CD4-positive, alpha-beta T cell treated with Interleukin-6 for 4 hours (primary cell): ENCODE results near the gene TMEM117.

Experiments
- DNase-seq: peaks from one replicate; pipeline ENCODE4 v3.0.0-alpha.2; 2020; ENCODE audit warnings: mixed read lengths

Gene TMEM117

DNA sequence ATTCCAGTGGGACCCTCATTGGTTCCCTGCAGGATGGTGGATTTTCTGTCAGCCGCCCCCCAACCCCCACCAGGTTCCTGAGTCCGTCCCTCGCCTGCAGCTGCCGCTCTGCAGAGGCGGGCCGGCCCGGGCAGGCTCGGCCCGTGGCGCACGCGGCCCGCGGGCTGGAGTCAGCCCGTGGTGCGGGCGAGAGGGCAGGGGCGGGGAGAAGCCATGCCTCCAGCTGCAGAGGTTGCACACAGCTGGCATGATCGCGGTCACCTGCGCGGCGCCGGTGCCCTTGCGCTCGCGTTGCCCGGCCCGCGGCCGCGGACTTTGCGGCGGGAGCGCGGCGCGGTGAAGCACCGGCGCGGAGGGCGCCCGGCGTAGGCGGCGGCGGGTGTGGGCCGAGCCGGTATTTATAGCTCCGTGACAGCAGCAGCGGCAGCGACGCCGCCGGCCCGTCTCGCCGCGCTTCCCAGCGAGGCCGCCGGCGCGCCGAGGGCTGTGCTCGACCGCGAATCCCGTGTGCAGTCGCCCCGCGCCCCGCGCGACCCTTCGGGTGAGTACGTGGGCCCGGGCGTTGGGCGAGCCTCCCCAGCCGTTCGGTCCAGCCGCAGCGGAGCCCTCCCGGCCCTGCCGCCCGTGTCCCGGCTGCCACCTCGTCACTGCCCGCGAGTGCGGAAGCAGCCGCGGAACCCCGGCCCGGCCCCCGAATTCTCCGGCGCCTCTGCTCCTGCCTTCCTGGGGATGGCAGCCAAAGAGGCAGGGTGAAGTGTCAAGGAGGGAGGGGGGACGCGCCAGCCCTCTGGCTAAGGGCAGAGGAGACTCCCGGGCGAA, at the start of gene TMEM117:
TMEM117 (plus strand) TSS at position 426 of the 819 bp plus-strand sequence.
- DNase-seq = peak; percentile 73

DNA sequence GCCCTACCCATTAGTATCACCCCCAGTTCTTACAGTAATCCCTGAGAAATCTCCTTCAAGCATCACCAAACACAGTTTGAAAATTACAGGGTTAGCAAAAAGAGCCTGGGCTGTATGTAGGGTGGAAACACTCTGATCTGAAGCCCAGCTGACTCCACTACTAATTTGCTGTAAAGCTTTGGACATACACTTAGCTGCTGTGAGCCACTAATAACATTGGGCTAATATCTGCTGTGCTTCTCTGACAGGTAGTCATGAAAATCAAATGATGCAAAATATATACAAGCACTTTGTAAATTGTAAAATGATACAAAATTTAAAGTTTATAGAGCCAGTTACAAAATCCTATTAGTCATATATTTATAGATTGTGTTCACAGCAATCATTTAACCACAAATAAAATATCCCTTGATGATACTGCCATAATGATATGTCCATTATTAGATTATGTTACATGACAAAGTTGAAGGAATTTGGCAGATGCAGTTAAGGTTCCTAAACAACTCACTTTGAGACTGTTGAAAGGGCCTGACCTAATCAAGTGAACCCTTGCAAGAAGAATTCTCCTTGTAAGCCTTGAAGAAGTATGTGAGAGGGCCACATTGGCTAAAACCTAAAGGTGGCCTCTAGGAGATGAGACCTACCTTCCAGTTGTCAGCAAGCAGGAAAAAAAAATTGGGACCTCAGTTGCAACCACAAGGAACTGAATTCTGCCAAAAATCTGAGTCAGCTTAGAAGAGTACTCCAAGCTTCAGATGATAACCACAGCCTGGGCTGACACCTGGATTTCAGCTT, 48.8 kb upstream of the TMEM117 start:
- no peak for DNase-seq

DNA sequence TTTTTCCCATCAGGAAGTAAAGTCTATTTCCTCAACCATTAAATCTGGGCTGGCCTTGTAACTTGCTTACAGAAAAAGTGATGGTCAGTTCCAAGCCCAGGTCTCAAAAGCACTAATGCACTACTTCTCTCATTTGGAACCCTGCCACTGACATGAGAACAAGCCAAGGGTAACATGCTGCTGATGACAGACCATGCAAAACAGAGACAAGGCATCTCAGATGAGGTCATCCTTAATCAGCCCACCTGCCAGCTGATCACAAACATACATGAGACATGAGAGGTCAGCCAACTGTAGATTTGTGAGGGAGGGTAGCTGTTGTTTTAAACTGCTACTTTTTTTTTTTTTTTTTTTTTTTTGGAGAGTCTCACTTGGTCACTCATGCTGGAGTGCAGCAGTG, 45.9 kb upstream of the TMEM117 start:
- no peak for DNase-seq

DNA sequence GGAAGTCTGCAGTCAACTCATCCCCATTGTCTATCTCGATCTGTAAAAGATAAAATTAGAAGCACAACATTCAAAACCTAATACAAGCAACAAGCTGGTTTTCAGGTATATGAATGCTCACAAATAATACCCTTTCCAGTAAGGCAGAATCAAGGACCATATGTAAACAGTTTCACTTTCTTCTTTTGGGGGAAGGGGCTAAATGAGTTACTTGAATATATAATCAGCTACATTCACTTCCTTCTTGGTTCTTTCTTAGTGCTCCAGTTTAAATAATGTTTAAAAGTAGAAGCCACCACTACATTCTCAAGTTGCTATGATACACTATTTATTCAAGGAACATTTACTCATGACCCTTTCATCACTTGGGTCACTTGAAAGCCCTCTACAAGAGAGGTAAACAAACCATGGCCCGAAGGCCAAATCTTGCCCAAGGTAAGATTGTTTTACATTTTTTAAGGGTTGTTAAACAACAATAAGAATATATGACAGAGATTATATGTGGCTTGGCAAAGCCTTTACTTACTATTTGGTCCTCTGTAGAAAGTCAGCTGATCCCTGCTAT, 40.1 kb upstream of the TMEM117 start:
- no peak for DNase-seq

DNA sequence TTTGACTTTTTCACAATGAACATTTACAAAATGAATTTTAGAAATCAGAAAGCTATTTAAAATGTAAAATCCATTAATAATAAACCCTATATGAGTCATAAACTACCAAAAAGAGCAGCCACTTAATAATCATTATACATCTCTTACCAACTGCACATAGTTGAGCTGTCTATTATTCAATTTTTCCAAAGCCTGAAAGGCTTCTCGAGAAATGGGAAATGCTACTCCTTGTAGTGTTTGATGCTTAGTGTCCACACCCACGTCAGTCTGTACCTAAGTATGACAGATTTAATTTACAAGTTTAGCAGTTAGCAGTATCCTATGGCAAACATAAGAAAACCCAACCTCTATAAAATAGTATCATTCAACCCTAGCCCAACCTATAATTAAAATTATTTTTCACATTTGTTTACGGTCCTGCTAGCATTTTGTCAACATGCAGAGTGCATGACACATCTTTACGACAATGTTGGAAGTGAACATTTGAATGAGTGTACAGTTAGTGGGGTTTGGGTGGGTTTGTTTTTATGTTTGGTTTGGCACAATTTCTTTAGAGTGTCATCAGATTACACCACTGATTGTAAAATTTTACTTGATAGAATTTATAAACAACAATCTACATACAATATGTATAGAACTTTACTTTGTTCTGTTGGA, 38.2 kb upstream of the TMEM117 start:
- DNase-seq = no peak

DNA sequence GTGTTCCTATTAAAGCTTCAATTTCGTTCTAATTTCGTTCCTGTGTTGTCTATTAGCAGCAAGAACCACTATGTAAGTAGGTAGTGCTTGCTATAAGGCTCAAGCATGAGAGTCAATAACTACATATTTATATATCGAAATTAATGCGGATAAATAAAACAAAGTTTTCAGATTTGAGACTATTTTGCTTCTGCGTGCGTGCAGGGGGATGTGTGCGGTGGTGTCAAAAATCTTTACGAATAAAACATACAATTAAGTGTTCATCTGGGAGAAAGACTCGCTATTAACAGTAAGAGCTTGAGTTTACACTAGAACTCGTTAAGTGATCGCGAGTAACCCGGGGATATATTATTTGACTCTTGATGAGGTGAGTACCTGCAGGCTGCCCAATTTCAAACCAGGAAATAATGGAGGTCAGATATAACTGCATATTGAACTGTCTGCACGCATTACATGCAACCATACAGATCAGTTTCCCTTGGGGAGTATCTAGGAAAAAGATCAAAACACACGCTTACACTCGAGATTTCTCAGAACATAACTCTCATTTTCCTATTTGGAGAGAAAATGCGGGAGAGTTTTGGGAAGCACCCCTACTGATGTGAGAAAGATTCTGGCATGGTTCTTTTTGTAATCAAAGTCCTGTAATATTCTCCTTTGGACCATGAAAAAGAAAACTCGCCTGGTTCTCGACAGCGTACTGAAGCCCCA, 30.6 kb upstream of the TMEM117 start:
- no peak for DNase-seq

DNA sequence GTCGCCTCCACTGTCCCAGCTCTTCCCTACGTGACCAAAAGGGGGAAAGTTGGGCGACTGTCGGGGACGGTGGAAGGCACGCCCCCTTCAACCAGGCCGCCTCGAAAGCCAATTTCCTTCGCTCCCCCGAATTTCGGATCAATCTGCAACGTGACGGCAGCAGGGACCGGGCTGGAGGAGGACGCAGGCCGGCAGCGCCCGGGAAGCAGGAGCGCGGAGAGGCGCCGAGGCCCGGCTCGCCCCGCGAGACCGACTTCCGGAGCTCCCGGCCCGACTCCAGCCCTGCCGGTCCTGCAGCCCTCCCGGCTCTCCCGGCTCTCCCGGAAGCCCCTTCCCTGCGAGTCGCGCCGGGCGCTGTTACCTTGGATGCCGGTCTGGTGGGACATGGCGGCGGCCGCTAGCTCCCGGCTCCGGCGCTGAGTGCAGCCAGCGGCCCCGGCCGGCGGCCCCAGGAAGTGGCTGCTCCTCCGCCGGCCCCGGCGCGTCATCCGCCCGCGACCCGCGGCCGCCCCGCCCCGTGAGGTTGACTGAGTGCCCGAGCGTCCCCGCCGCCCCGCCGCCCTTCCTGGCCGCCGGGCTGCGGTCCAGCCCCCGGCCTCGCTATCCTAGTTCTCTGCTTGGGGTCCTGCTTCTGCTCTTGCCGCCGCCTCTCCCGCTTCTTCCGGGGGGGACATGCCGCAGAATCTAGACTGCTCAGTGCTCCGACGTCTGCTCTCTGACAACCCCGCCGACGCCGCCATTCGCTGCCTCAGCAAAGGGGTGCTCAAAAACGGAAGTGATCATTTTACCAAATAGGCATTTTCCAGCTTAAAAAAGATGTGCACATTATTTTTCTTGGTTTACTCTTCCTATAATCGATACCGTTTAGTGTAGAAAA, 29.8 kb upstream of the TMEM117 start, which contains the start of gene TWF1:
TWF1 (minus strand) TSS at position 458 of the 877 bp plus-strand sequence; CDS start at position 386, 72 bp downstream.
- DNase-seq = peak; percentile 84

DNA sequence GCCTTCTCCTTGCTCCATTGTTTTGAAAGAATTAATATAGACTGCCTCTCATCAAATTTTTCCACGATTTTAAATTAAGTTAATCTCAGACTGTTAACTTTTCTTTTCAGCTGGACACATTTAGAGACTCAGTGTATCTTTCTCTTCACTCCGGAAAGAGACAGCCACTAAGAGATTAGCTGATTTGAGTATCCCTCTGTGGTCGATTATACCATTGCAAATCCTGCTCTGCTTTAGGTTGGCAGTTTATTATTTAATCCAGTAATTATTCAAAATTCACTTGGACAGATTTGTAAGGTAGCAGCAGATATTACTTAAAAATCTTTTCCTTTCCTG, 29.2 kb upstream of the TMEM117 start:
- DNase-seq = no peak

DNA sequence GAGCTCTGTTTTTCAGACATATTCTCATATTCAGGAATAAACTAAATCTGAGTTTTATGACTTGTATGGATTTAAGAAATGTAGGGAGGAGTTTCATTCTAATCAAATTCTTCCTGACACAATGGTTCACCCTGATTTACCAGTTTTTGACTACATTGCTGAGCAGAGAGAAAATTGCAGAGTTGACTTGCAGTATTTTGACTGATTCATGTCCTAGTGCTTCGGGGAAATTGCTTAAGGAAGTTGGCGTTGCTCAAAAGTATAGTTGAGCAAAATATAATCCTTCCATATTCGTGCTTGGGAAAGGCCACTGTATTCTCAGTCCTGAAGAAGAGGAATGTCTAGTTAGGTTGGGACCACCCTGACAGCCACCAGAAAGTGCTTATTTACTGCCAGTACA, 28.5 kb upstream of the TMEM117 start:
- DNase-seq = no peak

DNA sequence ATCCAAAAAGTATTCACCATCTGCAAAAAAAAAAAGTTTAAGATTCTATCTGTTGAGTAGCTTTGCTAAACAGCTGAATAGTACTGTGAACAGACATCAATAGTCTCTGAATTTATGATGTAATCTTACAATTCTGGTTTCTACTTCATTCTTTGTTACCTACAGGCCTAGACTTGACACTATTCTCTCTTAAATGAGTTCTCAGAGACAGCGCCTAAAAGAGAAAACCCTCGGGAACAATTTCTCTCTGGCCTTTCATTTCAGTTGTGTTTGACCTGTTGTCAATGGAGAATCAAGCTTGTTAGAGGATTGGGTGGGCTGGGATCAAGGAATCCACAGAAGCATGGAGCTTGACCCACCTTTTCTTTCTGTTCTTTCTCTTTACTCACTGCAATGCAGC, 23.8 kb upstream of the TMEM117 start:
- DNase-seq = no peak

DNA sequence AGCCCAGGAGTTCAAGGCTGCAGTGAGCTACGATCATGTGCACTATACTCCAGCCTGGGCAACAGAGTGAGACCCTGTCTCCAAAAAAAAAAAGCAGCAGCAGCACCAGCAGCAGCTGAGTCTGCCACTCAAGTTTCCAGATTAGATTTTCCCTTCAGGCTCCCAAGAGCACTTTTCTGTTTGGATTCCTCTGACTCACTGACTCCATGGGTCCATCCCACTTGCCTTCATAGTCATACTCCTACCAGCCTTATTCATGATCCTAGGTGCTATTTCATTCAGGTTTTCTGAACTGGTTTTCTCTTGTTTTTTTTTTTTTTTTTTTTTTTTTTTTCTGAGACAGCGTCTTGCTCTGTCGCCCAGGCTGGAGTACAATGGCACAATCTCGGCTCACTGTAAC, 23.0 kb upstream of the TMEM117 start:
- DNase-seq = no peak

DNA sequence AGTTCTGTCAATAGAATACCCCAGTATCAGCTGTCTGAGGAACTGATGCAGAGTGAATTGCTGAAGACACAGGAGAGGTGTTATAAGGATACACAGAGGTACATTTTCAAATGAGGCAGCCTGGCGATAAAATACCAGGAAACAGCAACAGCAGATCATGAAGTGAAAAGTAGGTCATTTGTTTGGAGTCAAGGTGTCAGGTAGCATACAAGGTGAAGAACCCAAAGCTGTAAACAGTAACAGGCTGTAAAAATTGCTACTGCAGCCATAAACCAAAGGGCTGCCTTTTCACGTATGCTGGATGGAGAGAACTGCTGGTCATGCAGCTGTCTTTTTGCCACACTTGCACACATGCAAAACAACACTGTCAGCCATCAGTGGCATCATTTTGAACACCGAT, 20.5 kb upstream of the TMEM117 start:
- DNase-seq = no peak

DNA sequence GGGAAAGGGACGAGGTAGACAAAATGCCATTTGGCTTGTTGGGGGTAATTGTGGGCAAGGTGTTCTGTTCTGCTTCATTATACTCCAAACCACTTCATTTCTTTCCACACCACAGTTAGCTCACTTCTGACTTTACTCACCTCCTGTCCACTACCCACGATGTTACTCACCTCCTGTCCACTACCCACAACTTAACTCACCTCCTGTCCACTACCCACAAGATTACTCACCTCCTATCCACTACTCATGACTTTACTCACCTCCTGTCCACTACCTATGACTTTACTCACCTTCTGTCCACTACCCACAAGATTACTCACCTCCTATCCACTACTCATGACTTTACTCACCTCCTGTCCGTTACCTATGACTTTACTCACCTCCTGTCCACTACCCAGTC, 19.7 kb upstream of the TMEM117 start:
- DNase-seq = no peak

DNA sequence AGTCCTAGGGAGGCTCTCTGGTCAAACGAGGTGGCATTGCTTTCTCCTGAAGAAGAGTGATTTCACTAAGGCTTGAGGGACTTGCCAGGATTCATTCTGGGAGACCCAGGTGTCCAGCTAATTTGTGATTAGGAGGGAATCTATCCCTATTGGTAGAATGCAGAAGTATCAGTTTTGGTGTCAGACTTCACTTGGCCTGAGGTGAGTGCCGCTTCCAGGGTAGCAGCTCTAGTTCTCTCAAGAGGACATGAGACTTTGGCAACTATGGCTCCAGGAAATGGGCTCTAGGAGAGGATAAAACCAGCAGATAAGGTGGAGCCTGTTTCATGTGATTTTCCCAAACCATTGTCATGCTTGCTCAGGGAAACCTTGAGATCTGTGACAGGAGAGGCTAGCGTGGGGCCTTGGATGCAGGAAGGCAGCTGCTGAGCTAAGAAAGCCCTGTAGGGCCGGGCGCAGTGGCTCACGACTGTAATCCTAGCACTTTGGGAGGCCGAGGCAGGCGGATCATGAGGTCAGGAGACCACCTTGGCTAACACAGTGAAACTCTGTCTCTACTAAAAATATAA, 11.6 kb upstream of the TMEM117 start:
- DNase-seq = no peak

DNA sequence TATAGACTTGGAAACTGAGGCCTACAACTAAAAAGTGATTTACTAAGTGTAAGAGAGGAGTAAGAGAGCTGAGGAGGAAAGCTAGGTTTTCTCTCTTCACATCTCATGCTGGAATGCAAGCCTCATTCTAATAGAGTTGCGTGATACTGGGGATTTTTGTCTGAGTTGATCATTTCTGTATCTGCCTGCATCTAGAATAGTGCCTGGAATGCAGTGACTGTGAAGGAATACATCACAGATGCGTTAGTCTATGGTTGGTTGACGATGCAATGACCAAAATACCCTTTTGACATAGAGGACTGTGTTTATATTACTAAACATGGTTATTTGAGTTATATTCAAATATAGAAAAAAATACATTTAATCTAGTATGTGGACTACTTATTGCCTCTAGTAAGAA, 9.2 kb upstream of the TMEM117 start:
- no peak for DNase-seq

DNA sequence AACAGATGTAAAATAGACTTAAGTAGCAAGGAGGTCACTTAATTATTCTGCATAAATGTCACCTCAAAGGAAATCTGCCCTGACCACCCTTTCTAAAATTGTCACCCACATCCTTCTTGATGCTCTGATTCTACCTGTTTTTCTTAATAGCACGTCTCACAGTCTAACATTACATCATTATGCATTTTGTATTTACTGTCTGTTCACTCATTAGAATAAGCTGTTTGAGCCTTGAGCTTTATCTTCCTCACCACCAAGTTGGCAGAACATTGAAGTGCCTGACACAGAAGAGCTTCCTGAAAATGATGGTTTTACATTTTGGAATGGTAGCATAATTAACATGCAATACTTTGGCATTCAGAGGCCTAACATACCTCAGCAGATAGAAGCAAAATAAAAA, 8.8 kb upstream of the TMEM117 start:
- no peak for DNase-seq

DNA sequence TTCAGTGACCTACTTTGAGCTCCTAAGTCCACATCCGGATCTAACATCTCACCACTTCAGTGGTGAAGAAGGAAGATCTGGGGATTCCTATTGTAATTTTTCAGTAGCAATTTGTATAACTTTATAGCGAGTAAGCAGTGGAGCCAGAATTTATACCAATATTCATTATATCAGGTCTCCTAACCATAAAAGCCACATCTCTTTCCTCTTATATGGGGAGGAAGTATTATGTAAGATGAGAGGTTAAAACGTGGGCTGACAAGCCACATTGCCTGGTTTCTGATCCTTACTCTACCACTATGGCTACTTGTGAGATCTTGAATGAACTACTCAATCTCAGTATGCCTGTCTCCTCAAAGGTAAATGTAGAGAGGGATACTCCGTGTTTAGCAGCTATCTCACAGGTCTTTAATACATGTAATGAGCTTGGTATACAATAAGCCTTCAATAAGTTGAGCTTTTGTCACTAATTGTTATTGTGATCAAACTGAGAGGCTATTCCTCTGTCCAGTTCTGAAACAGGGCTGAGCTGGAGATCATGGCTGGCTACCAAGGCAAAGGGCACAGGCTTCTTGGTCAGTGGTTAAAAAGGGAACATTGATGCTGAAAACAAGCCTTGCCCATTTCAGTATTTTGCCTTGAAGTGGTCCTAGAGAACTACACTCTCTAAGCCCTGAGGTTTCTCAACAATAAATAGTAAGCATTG, 3.3 kb upstream of the TMEM117 start:
- DNase-seq = no peak

DNA sequence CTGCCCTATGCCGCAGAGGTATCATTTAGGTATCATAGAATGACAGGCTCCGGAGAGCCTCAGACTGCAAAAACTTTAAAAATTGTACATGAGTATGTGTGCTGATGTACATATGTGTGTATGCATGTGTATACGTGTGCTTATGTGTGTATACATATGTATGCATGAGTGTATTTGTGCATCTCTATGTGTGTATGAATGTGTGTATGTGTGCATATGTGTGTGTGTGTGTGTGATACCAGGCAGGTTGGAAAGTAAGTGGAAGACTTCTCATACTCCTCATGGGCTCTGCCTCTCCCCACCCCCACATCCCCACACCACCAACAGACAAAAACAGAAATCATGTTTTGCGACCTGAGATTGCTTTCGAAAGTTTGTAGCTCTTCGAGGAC, 621 bp upstream of the TMEM117 start:
- peak; percentile 19 for DNase-seq

DNA sequence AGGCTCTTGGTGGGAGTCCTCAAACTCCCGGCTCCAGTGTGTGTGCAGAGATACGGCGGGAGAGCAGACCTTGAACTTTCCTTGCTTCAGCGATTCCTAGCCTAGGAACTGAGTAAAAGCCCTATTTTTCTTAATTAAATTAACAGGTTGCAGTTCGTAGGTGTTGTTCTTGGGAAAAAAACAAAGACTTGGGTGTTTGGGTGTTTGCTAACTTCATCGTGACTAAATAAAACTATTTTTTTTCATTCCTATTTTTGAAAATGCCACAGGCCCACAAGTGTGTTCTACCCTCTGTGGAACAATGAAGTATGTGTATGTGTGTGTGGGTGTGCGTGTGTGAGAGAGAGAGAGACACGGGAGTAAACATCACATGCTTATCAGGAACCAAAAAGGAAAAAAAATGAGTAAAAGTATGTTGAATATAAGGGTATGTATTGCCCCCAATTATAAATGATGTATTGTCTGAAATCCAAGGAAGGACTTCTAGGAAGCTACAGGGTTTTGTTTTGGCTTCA, 651 bp downstream of the TMEM117 start:
- peak; percentile 32 for DNase-seq

DNA sequence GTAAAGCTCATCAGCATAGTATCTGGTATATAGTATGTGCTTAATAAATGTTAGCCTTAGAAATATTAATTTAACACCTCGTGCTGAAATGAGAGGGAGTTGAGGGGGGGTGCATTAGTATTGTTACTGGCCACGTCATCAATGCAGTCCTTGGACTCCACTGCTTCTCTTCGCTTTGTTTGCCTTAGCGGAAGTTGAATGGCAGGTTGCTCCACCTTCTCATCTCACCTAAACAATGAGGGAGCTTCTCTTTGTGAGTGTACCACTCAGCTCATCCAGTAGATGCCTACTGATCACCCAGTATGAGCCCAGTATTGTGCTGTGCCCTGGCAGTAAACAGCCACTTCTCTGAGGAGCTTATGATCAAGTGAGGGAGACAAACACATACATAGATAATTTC, 4.5 kb downstream of the TMEM117 start:
- no peak for DNase-seq
